Left forelimb (tissue), 1 donor: Measurements from ENCODE around the gene VAMP8.
"Not testable (repeated sequence)": the region's sequence is repeated elsewhere in the genome, so short reads cannot be mapped to it uniquely, and the experiment has no call there.

Source experiments
- DNase-seq: peaks from one replicate; pipeline ENCODE4 v3.0.0-alpha.2; 2018; ENCODE audit warnings: low spot score

VAMP8 gene

DNA sequence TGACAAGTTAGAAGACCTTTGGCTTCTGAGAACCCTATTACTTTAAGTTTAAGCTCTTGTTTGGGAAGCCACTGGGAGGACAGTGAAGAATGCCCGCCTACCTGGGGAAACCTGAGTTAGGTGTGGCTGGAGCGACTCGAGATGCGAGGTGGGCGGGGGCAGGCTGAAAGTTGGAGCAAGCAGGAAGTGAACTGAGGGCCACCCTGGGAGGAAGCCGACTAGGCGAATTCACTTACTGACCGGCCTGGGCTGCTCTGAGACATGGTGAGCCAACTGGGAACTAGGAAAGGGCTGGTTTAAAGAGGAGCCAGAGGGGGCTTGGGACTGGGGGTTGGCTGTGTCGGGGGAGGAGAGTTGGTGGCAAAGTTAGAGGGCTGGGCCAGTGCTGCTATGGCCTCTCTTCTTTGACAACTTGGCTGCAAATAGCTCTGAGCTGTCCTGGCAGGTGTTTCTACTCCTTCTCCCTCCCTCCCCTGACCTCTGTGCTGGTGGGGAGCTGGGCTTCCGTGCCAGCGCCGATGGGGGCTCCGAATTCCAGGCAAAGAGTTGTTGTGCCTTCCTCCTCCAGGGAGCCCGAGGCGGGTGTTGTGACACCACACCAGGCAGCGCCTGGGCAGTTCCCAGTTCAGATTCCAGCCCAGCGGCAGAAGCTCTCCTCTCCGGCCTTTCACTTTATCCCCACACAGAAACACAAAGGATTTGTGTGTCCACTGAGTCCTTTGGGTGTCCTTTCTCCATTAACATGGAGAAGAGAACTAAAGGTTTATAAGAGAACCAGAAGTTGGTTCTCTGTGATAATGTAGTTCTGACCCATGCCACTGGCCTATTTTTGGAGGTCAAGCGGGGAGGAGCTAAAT is at the start of gene VAMP8:
VAMP8 (plus strand) TSS at position 201 of the 857 bp plus-strand sequence; CDS start at position 262, 61 bp downstream.
- DNase-seq = no peak

DNA sequence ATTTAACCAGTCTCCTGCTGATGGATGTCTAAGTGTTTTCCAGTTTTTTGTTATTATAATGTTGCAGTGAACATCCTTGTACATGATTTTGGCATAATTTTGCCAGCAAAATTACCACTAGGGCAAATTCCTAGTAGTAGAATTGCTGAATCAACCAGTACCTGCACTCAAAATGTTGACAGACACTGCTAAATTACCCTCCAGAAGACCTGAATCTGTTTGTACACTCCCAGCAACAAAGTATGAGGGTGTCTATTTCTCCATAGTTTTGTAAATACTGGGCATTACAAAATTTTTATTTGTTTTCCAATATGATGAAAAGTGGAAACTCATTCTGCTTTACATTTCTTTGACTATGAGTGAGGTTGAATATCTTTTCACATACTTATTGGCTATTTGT is 49.6 kb upstream of the VAMP8 start:
- no peak for DNase-seq

DNA sequence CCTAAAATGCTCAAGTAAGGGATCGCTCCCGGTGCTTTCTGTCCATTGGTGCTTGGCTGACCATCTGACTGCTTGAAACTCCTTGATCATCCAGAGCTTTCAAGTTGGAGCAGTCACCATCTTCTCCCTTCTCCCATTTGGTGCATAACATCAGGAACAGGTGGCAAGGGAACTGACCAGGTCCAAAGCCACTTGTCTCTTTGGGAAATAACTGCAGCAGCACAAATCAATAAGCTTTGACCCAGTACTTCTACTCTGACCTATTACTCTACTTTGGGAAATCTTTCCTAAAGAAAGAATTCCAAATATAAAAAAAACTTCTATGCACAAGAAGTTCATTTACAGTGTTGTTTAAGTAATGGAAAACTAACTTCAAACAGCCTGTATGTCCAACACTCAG is 49.0 kb upstream of the VAMP8 start:
- no peak for DNase-seq

DNA sequence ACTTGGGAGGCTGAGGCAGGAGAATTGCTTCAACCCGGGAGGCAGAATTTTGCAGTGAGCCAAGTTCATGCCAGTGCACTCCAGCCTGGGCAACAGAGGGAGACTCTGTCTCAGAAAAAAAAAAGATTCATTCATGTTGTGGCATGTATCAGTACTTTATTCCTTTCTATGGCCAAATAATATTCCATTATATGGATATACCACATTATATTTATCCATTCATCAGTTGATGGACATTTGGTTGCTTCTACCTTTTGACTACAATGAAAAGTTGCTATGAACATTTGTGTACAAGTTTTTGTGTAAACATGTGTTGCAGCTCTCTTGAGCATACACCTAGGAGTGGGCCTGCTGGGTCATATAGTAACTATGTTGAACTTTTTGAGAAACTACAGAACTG is 47.6 kb upstream of the VAMP8 start:
- DNase-seq = no peak

DNA sequence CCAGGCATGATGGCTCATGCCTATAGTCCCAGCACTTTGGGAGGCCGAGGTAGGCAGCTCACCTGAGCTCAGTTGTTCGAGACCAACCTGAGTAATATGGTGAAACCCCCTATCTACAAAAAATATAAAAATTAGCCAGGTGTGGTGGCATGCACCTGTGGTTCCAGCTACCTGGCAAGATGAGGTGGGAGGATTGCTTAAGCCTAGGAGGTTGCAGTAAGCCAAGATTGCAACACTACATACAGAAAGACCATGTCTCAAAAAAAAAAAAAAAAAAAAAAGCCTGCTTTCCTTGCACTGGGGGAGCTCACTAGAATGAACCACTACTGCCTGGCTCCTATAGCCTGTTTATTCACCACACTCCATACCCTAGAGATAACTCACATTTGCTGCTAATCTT is 45.8 kb upstream of the VAMP8 start:
- DNase-seq = no peak

DNA sequence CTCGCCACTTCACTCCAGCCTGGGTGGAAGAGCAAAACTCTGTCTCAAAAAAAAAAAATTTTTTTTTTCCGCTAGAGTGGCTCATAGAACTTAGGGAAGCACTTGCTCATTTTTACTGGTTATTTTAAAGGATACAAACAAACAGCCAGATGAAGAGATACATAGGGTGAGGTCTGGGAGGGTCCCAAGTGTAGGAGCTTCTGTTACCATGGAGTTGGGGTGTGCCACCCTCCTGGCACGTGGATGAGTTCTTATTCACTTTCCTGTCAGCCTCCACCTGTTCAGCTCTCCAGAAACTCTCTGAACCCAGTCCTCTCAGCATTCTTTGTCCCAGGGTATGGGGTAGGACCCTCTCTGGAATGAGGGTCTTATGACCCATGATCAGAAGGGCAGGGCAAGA is 43.3 kb upstream of the VAMP8 start:
- no peak for DNase-seq

DNA sequence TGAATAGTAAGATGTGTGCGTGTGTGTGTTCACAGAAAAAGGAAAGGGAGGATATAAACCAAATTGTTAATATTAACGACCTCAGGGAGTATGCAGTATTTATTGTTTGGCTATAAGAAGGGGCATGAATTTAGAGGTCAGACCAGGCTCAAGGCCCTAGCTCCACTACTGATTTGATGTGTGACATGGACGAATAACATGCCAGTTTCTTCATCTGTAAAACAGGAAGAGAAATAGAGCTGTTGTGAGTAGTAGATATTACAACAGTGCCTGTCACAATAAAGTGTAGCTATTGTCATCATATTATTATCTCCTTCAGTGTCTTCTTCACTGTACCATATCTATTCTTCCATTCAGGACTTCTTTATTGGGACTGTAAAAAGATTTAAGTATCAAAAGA is 42.5 kb upstream of the VAMP8 start:
- no peak for DNase-seq

DNA sequence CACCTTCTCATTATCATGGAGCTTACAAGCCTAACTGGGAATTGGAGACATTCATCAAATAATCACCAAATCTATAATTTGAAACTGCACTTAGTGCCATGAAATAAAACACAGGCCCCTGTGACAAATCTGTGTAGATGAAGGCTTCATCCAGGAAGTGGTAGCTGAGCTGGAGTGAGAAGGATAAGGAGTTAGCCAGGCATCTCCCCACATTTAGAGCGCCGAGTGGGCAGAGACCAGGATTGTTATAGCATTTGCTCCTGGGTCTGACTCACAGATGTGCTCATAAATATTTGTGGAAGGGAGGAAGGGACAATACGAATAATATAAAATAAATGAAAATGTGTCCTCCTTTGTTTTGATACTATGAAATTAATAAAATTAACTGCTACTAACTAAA is 40.9 kb upstream of the VAMP8 start:
- DNase-seq = no peak

DNA sequence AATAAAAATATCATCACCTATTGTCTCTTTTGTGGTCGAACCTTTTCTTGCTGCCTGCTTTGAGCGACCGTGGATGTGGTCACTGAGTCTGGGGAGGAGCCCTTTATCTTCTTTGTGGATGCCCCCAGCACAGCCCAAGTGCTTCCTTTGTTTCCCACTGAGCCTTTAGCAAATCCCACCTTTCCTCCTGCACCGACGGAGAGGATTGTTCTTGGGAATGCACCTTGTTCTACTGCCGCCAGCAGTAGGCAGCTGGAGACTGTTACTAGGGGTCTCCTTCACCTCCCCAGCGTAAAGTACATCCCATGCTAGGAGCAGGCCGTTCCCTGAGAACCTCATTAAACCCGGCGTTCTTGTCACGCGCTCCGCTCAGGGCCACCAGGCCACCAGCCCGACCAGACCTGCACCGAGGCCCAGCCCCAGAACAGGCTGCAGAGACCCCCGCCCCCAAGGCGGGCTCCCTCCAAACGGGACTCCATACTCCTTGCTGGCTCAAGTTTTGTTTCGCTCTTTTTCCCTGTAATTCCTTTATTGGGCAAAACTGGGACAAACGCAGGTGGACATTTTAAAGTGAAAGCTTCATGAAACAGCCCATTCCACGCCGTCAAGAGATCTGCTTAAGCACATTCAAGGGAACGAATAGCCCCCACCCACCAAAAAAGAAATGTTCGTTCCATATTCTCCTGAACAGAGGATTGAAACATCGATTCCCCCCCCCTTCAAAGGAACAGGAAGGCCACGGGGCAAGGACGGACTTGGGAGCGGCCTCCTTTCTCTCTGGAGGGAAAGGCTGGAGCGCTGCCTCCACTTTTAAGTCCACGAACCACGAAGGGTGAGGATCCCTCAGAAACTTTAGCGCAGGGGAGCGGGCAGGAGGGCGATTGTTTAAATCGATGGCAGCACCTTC is 39.5 kb upstream of the VAMP8 start:
- peak; percentile 72 for DNase-seq

DNA sequence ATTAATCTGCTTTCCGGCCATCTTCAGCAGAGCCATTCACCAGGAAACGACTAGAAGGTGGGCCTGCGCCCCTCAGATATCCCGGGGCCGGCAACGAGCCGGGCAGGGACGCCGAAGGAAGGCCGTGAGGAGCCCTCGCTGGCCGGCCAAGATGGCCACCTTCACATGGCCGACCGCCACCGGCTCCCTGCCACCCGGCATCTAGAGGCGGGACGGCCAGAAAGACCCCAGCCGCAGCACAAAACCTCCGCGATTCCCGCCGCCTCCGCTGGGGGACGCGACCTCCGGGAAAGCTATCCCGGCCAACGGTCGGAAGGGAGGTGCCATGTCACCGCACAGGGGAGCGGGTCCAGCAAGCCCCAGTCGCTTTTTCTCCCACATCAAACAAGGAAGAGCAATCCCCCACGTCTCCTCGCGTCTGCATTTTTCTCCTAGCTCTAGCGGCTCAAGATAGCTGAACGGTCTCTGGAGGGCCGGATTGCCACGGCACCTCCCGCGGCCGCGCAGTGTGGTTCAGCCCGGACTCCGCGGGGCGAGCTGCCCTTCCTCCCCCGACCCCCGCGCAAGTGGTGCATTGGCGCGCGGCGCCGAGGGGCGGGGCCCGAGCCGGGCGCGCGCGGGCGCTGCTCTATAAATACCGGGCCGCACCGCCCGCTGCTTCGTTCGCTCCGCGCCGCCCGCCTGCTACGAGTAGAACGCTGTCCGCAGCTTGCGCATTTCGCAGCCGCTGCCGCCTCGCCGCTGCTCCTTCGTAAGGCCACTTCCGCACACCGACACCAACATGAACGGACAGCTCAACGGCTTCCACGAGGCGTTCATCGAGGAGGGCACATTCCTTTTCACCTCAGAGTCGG is 38.7 kb upstream of the VAMP8 start, which contains the start of gene MAT2A:
MAT2A (plus strand) TSS at position 662 of the 854 bp plus-strand sequence; CDS start at position 782, 120 bp downstream.
- DNase-seq = peak; percentile 99

DNA sequence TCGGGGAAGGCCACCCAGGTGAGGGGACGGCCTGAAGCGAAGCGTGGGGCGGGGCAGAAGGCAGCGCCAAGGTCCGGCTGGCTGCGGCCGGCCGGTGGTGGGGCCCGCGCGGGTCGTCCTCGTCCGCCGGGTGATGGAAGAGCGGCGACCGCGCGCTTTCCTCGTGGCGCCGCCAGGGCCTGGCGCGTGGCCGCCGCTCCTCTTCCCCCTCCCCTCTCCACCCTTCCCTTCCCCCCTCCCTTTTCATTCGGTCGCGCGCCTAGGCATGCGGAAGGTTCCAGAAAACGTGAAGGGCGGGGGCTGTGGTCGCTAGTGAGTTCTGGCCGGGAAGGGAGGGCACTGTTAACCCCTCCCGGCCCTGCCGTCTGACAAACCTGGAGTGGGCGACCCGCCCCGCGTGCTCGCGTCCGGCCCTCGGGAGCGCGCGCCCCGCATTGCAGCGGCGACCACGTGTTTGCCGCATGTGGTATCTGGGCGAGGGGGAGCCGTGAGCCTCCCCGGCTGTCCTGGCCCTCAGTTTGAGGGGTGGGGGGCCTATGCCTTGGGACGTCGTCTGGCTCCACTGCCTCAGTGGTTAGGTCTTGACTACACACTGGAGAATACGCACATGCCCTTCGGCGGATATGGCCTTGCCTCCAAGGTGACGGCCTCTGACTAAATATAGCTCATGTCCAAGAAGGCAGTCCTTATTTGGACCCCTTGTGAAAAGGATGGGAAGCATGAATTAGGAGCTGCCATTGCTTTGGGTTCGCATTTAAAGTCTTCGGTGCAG is 37.8 kb upstream of the VAMP8 start:
- DNase-seq = peak; percentile 86

DNA sequence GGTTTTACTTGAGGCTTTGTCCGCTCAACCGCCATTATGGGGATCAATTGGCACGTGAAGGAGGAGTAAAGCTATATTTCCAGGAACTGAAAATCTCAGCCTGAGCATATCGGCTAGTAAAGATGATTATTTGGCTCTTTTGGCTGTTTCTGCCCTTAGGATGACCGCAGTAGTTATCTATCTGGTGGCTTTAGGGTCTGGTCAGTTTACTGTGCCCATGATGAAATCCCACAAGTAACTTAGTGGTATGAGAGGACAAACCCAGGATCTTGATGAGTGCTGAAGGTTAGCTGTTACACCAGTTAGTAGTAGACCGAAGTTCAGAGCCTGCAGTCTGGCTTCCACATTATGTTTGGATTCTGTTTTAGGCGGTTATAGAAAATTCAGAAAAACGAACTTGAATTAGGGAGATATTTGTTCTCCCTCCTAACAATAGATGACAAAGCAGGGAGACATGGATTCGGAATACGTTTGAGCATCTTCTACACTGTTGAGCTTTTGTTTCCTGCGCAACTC is 37.2 kb upstream of the VAMP8 start:
- no peak for DNase-seq

DNA sequence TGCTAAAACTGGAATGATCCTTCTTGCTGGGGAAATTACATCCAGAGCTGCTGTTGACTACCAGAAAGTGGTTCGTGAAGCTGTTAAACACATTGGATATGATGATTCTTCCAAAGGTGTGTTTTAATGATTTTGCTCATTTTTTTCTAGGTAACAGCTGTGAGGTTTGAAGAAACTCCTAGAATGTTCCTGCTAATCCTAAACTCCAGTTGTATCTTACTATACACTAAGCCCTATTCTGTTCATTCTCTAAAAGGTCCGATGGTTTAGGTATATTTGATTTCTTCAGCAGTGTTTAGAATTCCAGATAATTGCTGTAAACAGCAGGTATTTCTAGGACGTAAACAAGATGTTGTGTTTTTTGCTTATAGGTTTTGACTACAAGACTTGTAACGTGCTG is 36.1 kb upstream of the VAMP8 start:
- no peak for DNase-seq

DNA sequence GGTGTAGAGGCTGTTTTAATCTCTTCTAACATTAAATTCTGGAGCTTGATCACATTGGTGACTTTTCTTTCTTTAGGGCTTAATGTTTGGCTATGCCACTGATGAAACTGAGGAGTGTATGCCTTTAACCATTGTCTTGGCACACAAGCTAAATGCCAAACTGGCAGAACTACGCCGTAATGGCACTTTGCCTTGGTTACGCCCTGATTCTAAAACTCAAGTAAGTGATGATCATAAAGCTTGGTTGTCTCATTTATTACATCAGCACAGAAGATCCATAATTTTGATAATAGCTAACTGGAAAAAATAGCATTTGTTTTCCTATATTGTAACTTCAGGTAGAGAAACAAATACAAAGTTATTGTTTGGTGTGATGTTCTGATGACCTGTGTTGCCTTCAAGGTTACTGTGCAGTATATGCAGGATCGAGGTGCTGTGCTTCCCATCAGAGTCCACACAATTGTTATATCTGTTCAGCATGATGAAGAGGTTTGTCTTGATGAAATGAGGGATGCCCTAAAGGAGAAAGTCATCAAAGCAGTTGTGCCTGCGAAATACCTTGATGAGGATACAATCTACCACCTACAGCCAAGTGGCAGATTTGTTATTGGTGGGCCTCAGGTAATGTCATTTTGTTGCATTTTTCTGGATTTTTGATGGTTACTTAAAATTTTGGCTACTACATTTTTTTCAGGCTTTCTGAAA is 35.5 kb upstream of the VAMP8 start:
- no peak for DNase-seq

DNA sequence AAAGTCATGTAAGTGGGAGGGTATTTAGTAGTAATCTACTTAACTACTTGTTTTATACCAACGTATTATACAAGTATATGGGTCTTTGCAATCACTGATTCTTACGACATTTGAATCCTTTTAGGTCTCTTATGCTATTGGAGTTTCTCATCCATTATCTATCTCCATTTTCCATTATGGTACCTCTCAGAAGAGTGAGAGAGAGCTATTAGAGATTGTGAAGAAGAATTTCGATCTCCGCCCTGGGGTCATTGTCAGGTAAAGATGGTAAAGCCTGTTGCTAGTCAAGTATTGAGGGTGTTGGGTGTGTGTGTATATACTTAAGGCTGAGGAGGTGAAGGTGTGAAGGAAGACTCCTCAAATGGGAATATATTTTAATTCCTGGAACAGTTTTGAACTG is 34.6 kb upstream of the VAMP8 start:
- DNase-seq = no peak

DNA sequence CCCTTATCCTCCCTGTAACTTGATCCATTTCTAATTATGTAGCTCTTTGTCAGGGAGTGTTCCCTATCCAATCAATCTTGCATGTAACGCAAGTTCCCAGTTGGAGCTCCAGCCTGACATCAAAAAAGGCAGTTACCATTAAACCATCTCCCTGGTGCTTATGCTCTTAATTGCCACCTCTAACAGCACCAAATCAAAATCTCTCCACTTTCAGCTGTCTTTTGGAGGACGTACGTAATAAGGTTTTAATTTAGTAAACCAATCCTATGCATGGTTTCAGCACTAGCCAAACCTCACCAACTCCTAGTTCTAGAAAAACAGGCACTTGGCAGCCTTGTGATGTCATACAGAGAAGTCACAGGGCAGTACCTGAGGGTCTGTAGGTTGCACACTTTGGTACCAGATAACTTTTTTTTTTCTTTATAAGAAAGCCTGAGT is 33.1 kb upstream of the VAMP8 start:
- not testable (repeated sequence) for DNase-seq

DNA sequence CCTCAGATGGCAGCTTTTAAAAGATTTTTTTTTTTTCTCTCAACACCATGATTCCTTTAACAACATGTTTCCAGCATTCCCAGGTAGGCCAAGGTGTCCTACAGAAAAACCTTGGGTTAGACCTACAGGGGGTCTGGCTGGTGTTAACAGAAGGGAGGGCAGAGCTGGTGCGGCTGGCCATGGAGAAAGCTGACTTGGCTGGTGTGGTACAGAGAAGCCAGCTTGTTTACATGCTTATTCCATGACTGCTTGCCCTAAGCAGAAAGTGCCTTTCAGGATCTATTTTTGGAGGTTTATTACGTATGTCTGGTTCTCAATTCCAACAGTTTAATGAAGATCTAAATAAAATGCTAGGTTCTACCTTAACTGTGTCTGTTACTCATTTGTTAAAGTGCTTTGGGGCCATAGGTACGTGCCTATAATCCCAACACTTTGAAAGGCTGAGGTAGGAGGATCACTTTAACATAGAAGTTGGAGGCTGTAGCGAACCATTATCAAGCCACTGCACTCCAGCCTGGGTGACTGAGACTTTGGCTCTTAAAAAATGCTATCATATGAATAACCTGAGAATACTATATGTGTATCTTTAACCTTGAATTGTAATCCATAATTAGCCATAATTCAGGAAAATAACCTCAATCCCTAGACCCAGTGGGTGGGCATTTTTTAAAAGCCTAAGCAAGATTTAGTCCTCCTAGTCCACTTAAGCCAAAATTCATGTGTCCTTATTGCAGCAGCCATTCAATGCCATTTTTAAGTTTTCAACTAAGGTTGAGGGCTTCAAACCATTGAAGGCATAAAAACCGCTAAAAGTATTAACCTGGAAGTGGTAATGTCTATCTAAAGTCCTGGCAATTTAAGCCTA is 32.2 kb upstream of the VAMP8 start:
- not testable (repeated sequence) for DNase-seq

DNA sequence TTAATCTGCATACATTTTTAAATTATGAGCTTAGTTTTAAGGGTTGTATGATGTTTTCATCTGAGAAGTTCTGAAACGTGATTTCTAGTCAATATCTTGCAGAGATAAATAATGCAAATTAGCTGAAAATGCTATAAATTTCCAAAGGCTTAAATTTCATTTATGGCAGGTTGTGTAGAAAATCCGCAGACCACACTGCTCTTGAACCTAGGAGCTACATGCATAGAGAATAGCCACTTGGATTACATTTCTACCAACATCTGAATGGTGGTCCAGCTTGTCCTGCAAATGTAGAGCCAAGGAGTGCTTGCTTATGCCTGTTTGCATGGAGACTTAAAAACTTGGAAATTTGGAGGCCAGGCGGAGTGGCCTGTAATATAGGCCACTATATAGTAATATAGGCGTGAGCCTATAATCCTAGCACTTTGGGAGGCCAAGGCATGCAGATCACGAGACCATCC is 31.6 kb upstream of the VAMP8 start:
- no peak for DNase-seq
